Measurements from ENCODE around the gene BCL11B.

The BCL11B gene

GRCh38 chr14:99134516-99135046, 137.4 kb downstream of the BCL11B start:
- TF ChIP-seq CTCF (IDR thresholded peaks at IDR 0.05; ENCODE audit: low read depth, low read length): no peak
- no peak for DNase-seq (ENCODE audit: extremely low read depth, low read depth)

- TF ChIP-seq CTCF (IDR thresholded peaks at IDR 0.05; ENCODE audit: low read depth, low read length): no peak
- DNase-seq (ENCODE audit: extremely low read depth, low read depth): no peak
These were observed 138.1 kb downstream of the BCL11B start for GRCh38 chr14:99133636-99134515.

GRCh38 chr14:99132821-99133635, 139.0 kb downstream of the BCL11B start:
- DNase-seq (ENCODE audit: extremely low read depth, low read depth): no peak
- no peak for TF ChIP-seq CTCF (IDR thresholded peaks at IDR 0.05; ENCODE audit: low read depth, low read length)

- TF ChIP-seq CTCF (IDR thresholded peaks at IDR 0.05; ENCODE audit: low read depth, low read length): no peak
- no peak for DNase-seq (ENCODE audit: extremely low read depth, low read depth)
These were observed 140.2 kb downstream of the BCL11B start for GRCh38 chr14:99131632-99132271.

GRCh38 chr14:99129998-99130397, 142.0 kb downstream of the BCL11B start:
- no peak for TF ChIP-seq CTCF (IDR thresholded peaks at IDR 0.05; ENCODE audit: low read depth, low read length)
- DNase-seq (ENCODE audit: extremely low read depth, low read depth): no peak

GRCh38 chr14:99129211-99129696, 142.7 kb downstream of the BCL11B start:
- no peak for DNase-seq (ENCODE audit: extremely low read depth, low read depth)
- TF ChIP-seq CTCF (IDR thresholded peaks at IDR 0.05; ENCODE audit: low read depth, low read length): no peak
